Measurements from ENCODE around the gene EMC9.

GRCh38 chr14:24157331-24157730 lies 15.9 kb upstream of the EMC9 start:
- TF ChIP-seq CBX5 (IDR thresholded peaks at IDR 0.05; ENCODE audit: low read depth, low read length) (no peak), EP300 (IDR thresholded peaks at IDR 0.05; ENCODE audit: borderline replicate concordance in 1 of 2, low read depth in 2 of 2, low read length in 2 of 2) (no peak), POLR2AphosphoS5 (IDR thresholded peaks at IDR 0.05; ENCODE audit: low read depth, low read length) (no peak), GABPA (IDR thresholded peaks at IDR 0.05; ENCODE audit: borderline replicate concordance, insufficient read depth, low read length) (no peak), KDM1A (IDR thresholded peaks at IDR 0.05; ENCODE audit: borderline replicate concordance, low read length) (no peak), CHD1 (IDR thresholded peaks at IDR 0.05; ENCODE audit: low read depth, low read length) (no peak), CEBPB (IDR thresholded peaks at IDR 0.05; ENCODE audit: low read depth, low read length) (no peak), ZNF274 (IDR thresholded peaks at IDR 0.05; ENCODE audit: borderline replicate concordance, extremely low read depth, low read length) (no peak), SP2 (IDR thresholded peaks at IDR 0.05; ENCODE audit: low read length) (no peak), BCL11A (IDR thresholded peaks at IDR 0.05; ENCODE audit: low read depth in 2 of 2, low read length in 2 of 2) (no peak), POLR2A (IDR thresholded peaks at IDR 0.05; ENCODE audit: control extremely low read depth in 1 of 2, low read depth in 2 of 2, low read length in 2 of 2) (no peak), CBX8 (IDR thresholded peaks at IDR 0.05; ENCODE audit: borderline replicate concordance, low read depth, low read length) (no peak), RAD21 (IDR thresholded peaks at IDR 0.05 in 1 of 2, conservative IDR thresholded peaks at IDR 0.05 in 1 of 2; ENCODE audit: low read depth in 2 of 2, low read length in 2 of 2) (no peak)
- TF ChIP-seq, protein P1, sequence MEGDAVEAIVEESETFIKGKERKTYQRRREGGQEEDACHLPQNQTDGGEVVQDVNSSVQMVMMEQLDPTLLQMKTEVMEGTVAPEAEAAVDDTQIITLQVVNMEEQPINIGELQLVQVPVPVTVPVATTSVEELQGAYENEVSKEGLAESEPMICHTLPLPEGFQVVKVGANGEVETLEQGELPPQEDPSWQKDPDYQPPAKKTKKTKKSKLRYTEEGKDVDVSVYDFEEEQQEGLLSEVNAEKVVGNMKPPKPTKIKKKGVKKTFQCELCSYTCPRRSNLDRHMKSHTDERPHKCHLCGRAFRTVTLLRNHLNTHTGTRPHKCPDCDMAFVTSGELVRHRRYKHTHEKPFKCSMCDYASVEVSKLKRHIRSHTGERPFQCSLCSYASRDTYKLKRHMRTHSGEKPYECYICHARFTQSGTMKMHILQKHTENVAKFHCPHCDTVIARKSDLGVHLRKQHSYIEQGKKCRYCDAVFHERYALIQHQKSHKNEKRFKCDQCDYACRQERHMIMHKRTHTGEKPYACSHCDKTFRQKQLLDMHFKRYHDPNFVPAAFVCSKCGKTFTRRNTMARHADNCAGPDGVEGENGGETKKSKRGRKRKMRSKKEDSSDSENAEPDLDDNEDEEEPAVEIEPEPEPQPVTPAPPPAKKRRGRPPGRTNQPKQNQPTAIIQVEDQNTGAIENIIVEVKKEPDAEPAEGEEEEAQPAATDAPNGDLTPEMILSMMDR (IDR thresholded peaks at IDR 0.05; ENCODE audit: control extremely low read depth in 1 of 3, insufficient read depth in 1 of 3, low read depth in 1 of 3, low read length in 3 of 3): no peak

Measured in H1 (cell line).